ENCODE data around the gene CLCNKA.

CLCNKA gene

DNA sequence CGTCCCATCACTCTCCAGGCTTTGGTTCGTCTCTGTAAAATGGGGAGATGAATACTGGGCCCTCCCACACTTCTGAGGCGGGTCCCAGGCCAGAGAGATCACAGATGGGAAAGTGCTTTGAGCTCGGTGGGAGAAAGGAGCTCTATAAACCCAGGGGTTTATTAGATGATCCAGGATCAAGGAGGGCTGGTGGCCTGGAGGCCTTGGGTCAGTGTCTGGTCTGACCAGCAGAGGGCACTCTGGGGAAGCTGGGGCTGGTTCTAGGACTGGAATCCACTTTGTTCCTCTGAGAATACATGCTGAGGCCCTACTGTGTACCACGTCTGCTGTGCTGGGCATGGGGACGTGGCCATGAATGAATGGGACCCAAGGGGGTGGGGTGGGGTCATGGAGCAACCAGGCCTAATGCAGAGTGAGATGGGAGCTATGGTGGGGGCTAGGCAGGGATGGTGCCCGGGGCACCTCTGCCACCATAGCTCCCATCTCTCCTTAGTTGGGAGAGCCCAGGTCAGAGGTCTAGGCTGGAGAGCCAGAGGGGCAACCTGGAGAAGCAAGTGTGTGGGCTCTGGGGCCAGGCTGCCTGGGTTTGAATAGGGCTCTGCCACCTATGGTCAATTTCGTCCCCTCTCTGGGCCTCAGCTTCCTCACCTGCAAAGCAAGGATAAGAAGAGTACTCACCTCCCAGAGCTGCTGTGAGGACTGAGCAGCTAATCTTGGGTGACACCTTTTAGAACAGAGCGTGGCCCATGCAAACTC, 60.6 kb downstream of the CLCNKA start:
- no peak for DNase-seq

DNA sequence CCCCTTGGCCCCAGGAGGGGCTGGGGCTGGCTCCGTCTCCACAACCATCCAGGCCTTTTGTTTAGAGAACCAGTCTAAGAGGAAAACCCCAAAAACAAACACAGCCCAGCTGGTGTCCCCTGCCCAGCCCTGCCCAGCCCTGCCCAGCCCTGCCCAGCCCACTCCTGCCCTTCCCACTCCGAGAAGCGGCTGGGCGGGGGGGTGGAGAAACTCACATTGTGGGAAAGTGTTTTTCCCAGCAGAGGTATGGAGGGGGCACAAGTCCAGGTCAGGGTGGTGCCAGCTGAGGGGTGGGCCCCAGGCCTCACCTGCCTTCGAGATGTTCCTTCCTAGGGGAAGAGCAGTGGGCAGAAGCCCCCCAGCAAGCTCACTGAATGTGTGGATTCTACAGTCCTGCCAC, 61.6 kb downstream of the CLCNKA start:
- no peak for DNase-seq

All from amniotic stem cell (primary cell).